HG03457 (cell line): ENCODE measurements around the gene APMAP.
A peak's percentile ranks its signal among the peaks of the same experiment; 100 is the strongest.

Source experiments
- ATAC-seq: cut with Tn5 transposase; IDR thresholded peaks from one replicate; pipeline ENCODE4 v1.9.1; 2021; ENCODE audit warnings: moderate number of reproducible peaks; ENCODE audit not compliant: unreplicated experiment

The APMAP gene

GRCh38 chr20:24992487-24993205, at the start of gene APMAP:
Gene APMAP, minus strand, starts transcription at chr20:24992751. Its CDS starts 63 bp downstream, at chr20:24992688.
- peak; percentile 86 for ATAC-seq

GRCh38 chr20:25041813-25042530, 49.4 kb upstream of the APMAP start:
- ATAC-seq = no peak

- ATAC-seq = no peak
Measured at GRCh38 chr20:25040438-25040831, 47.9 kb upstream of the APMAP start.

GRCh38 chr20:25039697-25040437, 47.3 kb upstream of the APMAP start:
- no peak for ATAC-seq

GRCh38 chr20:25038591-25039015, 46.1 kb upstream of the APMAP start:
- ATAC-seq = no peak

GRCh38 chr20:25038103-25038410, 45.5 kb upstream of the APMAP start:
- no peak for ATAC-seq

- no peak for ATAC-seq
Measured at GRCh38 chr20:25037288-25038102, 44.9 kb upstream of the APMAP start.

- ATAC-seq = no peak
Measured at GRCh38 chr20:25036331-25036936, 43.9 kb upstream of the APMAP start.

GRCh38 chr20:25035921-25036320, 43.4 kb upstream of the APMAP start:
- no peak for ATAC-seq

GRCh38 chr20:25033924-25034300, 41.4 kb upstream of the APMAP start:
- ATAC-seq = no peak

GRCh38 chr20:25033265-25033923, 40.8 kb upstream of the APMAP start:
- ATAC-seq = no peak

GRCh38 chr20:25032478-25033264, 40.1 kb upstream of the APMAP start:
- ATAC-seq = no peak

GRCh38 chr20:25032065-25032477, 39.5 kb upstream of the APMAP start:
- ATAC-seq = no peak

GRCh38 chr20:25031241-25031640, 38.7 kb upstream of the APMAP start:
- ATAC-seq = no peak

- ATAC-seq = no peak
Measured at GRCh38 chr20:25030649-25031207, 38.2 kb upstream of the APMAP start.

- ATAC-seq = no peak
Measured at GRCh38 chr20:25030007-25030648, 37.6 kb upstream of the APMAP start.

- no peak for ATAC-seq
Measured at GRCh38 chr20:25025986-25026605, 33.5 kb upstream of the APMAP start.
